ENCODE measurements around the gene LY6G5B.
A peak's percentile ranks its signal among the peaks of the same experiment; 100 is the strongest.
"Not testable (repeated sequence)": the region's sequence is repeated elsewhere in the genome, so short reads cannot be mapped to it uniquely, and the experiment has no call there.

LY6G5B gene

DNA sequence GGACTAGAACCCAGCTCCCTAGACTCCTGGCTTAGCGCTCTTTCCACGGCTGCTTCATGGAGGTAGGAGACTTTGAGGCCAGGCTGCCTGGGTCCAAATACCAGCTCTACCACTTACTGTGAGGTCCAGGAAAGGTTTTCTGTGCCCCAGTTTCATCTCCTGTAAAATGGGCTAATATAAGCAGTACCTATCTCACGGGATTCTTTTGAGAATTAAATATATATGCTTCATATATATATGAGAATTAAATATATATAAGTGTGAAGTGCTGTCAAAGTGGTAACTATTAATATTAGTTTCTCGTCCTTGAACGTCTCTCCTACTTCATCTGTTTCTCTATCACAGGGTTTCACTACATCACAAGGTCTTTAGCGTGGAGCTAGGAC is 21.3 kb downstream of the LY6G5B start:
- DNase-seq (ENCODE audit: low spot score), result no peak

GRCh38 chr6:31691564-31692108 is 21.9 kb downstream of the LY6G5B start:
- DNase-seq (ENCODE audit: low spot score), result no peak

DNA sequence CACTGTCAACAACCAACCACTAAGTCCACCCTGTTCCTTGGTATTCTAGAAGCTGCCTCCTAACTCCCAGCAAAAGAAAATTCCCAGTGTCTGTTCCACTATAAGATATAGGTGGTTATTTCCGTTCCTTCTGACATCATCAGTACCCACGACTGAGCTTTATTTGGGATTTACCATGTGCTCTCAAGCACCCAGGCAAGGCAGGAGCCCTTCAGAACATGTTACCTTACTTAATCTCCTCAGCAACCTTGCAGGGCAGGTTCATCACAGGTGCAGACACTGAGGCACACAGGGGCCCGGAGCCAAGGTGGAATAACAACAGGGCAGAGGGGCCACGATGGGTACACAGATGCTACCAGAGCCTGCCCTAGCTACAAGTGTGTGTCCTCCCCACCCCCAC is 22.6 kb downstream of the LY6G5B start:
- no peak for DNase-seq (ENCODE audit: low spot score)

- no peak for DNase-seq (ENCODE audit: low spot score)
Observed at GRCh38 chr6:31692886-31693285, 23.1 kb downstream of the LY6G5B start.

GRCh38 chr6:31693535-31693934 is 23.8 kb downstream of the LY6G5B start:
- no peak for DNase-seq (ENCODE audit: low spot score)

DNA sequence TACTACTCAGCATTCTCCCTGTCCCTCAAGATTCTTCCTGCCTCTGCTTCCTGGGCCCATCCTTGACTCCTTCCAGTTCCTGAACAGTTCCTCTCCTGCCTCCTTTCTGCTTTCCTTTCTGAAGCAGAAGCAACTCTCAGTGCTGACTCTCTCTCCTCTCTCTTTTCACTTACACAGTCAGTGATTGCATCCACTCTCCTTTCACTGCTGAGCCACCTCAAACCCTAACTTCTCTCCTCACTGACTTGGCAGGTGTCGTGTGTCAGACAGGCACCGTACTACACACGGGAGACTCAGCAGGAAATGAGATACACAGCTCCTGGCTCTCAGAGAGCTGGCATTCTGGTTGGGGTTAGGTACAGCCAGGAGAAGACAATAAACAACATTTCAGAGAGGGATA is 27.8 kb downstream of the LY6G5B start:
- no peak for DNase-seq (ENCODE audit: low spot score)

GRCh38 chr6:31700740-31701401 is 31.1 kb downstream of the LY6G5B start:
- no peak for DNase-seq (ENCODE audit: low spot score)

DNA sequence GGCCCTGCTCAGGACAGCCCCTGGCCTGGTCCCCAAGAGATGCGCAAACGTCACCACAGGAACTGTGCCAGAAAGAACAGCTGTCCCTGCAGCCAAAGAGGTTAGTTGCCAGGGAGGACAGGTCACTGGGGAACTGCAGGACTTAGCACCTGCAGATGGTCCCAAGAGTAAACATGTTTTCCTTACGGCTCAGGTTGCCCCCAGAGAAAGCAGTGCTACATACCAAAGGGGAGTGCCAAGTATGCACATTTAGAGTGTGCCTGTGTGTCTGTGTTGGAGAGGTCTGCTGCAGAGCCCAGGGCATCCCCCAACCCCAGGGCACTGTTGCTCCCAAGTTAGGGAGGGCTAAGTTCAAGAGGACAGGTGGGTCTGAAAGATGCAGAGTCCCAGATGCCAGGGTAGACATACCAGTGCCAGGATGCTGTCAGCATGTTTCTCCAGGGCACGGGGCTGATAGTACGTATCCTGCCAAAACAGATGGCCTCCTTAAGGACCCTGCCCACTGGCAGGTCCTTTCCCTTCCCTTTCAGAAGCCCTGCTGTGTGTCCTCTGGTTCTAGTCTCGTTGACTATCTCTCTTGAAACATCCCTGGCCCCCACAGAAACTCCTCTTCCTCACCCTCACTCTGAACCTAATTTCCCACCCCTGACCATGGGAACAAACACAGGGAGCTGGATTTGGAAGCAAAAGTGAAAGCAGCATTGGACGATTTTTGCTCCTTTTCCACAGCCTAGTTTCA is 32.1 kb downstream of the LY6G5B start:
- peak; percentile 28 for DNase-seq (ENCODE audit: low spot score)

DNA sequence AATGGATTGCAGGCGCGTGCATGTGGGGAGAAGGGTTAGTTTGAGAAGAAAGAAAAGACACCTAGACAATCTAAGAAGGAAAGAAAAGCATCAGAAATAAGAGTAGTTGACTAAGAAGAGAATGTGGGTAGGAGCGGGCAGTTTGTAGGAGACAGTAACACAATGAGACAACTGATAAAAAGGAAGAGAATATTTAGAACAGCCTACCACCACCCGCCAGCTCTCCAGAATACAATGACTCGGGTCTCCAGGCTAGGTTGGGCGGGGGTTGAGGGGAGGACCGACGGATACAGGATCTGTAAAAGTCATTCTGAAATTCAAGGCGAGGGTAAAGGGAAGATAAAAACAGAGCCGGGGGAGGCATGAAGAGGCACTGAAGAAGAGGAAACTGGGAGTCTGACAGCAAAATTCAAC is 32.6 kb downstream of the LY6G5B start:
- peak; percentile 44 for DNase-seq (ENCODE audit: low spot score)

- DNase-seq (ENCODE audit: low spot score), result peak; percentile 98
Observed at GRCh38 chr6:31702819-31703716, 33.3 kb downstream of the LY6G5B start, which contains the start of gene ABHD16A. ABHD16A (minus strand) TSS chr6:31703324; CDS start chr6:31703281, 43 bp downstream.

DNA sequence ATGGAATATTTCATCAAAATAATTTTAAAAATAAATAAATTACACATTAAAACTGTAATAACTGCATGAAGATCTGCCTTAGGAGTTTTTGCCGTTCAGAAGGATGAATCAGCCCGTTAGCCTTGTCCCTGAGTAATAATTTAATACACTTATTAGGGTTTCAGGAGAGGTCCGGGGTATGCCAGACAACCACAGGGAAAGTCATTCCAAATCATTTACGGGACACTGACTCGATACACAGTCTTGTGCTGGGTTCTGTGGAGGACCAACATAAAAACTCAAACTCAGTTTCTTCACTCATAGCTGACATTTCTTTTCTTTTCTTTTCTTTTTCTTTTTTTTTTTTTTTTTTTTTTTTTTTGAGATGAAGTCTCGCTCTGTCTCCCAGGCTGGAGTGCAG is 36.2 kb downstream of the LY6G5B start:
- DNase-seq (ENCODE audit: low spot score), result no peak

- no peak for DNase-seq (ENCODE audit: low spot score)
Observed at GRCh38 chr6:31706599-31706998, 36.8 kb downstream of the LY6G5B start, which contains the start of gene LY6G6F. LY6G6F (plus strand) TSS chr6:31706866; CDS start chr6:31706907, 41 bp downstream.

DNA sequence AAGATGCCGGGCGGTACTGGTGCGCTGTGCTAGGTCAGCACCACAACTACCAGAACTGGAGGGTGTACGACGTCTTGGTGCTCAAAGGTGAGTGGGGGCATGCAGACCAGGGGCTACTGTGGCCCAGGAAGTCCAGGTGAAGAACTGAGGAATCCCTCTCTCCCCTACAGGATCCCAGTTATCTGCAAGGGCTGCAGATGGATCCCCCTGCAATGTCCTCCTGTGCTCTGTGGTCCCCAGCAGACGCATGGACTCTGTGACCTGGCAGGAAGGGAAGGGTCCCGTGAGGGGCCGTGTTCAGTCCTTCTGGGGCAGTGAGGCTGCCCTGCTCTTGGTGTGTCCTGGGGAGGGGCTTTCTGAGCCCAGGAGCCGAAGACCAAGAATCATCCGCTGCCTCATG is 37.9 kb downstream of the LY6G5B start:
- no peak for DNase-seq (ENCODE audit: low spot score)

GRCh38 chr6:31708224-31708623 is 38.4 kb downstream of the LY6G5B start:
- no peak for DNase-seq (ENCODE audit: low spot score)

DNA sequence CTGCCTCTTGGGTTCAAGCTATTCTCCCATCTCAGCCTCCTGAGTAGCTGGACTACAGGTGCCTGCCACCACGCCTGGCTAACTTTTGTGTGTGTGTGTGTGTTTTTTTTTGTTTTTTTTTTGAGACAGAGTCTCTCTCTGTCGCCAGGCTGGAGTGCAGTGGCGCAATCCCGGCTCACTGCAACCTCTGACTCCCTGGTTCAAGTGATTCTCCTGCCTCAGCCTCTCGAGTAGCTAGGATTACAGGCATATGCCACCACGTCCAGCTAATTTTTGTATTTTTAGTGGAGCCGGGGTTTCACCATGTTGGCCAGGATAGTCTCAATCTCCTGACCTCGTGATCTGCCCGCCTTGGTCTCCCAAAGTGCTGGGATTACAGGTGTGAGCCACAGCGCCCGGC is 39.4 kb downstream of the LY6G5B start:
- DNase-seq (ENCODE audit: low spot score), result not testable (repeated sequence)

DNA sequence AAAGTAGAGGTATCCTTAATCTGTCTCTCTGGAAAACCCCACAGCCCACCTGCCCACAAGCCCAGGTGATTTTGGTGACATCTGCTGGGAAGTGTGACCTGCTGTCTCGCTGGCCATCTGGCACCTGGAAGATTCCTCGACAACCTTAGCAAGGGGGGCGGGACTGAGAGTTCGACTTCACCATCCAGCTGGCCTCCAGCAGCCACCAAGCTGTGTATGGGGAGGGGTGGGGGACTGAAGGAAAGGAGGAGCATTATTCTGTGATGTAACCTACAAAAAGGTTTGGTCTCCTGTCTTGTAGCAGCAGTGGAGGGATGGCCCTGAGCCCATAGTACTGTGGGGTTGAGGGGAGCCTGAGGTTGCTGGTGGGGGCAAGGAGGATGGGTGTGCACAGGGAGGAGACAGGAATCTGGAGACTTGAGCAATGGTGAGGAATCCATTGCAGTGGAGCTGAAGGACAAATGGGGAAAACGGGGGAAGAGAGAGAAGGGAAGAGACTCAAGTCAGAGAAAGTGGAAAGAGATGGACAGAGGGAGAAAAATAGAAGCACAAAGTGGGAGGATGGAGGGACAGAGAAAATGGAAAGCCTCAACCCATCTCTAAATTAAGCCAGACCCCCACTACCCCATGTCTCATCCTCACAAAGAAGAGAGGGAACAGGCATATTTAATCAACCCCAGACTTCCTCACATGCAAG is 40.9 kb downstream of the LY6G5B start:
- DNase-seq (ENCODE audit: low spot score), result peak; percentile 46

DNA sequence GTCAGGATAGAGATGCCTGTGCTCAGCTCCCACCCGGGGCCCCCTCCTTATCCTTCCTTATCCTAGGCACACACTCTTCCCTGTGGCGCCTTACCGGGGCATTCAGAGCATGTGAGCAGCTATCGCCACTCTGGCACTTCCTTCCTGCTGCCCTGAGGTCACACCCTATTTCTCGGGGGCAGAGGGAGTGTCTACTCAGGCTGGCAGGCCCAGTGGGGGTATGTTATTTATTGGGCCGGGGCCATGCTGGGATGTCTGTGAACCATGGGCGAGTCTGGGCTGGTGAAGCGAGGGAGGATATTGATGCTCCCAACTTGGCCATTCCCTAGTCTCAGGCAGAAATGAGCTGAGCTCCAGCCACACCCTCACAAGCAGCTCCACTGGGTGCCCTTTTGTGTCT is 41.5 kb downstream of the LY6G5B start:
- no peak for DNase-seq (ENCODE audit: low spot score)

GRCh38 chr6:31712296-31712695 is 42.5 kb downstream of the LY6G5B start:
- DNase-seq (ENCODE audit: low spot score), result no peak

DNA sequence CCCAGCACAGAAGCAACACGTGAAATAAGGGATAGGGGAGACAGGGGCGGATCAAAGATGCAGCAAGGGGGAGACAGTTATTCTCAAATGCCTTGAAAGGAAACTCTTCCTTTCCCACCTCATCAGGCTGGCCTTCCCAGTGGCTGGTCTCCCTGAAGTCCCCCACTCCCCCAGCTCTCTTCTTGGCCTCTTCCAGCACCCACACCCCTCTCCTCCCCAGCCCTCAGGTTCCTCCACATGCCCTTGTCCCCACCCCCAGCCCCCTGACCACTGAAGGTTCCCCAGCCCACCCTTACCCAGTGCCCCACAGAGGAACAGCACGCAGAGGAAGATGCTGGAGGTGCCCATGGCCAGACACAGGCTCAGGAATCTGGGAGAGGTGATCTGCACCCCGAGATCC is 43.7 kb downstream of the LY6G5B start:
- DNase-seq (ENCODE audit: low spot score), result no peak

DNA sequence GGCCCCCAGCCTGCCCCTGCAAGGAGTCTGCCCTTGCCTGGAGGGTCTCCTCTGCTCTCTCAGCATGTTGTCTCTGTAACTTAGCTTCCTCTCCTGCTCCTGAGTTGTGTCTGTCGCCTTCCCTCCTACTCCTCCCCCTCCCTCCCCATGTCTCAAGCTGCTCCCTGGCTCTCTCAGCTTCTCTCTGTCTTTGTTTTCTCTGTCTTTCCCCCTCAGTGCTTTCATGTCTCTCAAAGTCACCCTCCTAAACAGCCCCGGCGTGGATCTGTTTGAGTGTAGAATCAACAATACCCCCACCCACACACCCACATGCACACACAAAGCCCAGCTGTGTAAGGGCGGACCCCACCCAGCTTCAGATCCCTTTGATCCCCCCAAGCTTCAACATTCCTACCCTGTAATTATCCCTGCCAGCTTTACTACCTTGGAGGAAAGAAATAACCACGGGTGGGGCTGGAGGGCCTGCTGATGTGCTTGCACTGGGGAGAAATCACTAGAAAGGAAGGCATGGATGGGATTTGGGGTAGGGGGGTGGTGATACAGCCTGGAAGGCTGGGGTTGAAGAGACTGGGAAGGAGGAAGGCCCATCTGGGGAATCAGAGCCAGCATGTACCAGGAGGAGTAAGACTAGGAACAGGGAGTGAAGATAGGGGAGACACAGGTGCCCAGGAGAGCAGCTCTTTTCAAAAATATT is 44.4 kb downstream of the LY6G5B start:
- no peak for DNase-seq (ENCODE audit: low spot score)

Data from NAMALWA (cell line).